ENCODE results near the gene FLG2. TPM values are rescaled to one million over a fixed set of nuclear protein-coding genes. Genes with fewer than 3 reads are reported as not detected.

Gene FLG2
- polyA plus RNA-seq, 3 donors = not detected

DNA sequence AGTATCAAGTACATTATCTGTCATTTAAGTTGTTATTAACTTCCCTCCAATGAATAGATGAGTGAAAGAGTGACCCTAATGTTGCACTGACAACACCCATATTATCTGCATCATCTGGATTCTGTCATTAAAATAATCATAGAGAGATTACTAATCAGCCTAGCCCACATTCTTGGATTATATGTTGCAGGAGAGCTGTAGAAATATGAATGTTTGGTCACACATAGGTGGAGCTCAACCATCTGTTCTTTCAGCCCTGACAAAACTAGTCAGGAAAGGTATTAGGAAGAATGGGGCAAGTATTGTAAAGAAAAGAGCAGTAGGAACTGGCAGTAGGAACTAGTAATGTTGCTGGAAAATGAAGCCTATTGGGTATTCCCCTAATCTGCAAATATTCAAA, 15.4 kb downstream of the FLG2 start:
- H3K9me3 Mint-ChIP-seq = no peaks in the 10 kb centered on the region
- Histone ChIP-seq H3K79me2 (ENCODE audit: insufficient read depth, low read length) (no peaks in the 10 kb centered on the region), H3K27me3 (ENCODE audit: control insufficient read depth in 2 of 2, insufficient read depth in 2 of 2, low read length in 2 of 2) (peaks cover 0 to 18% of the 10 kb centered on the region in 2 donors), H3K36me3 (replicated peaks in 1 of 2; ENCODE audit: control insufficient read depth in 1 of 2, insufficient read depth in 2 of 2, low read length in 2 of 2) (no peaks in the 10 kb centered on the region), H4K20me1 (ENCODE audit: insufficient read depth, low read length) (no peaks in the 10 kb centered on the region), H3K9ac (ENCODE audit: insufficient read depth, low read length, poor library complexity, severe bottlenecking) (no peak overlapping the region), H3K4me3 (replicated peaks in 1 of 3; ENCODE audit: low read depth in 2 of 3, low read length in 3 of 3) (no peak overlapping the region), H2AFZ (ENCODE audit: insufficient read depth, low read depth, low read length, poor library complexity, severe bottlenecking) (no peak overlapping the region), H3K27ac (ENCODE audit: low read depth in 1 of 2, low read length in 2 of 2) (no peak overlapping the region), H3K9me3 (replicated peaks in 1 of 2; ENCODE audit: control insufficient read depth in 1 of 2, insufficient read depth in 1 of 2, low read length in 2 of 2) (no peaks in the 10 kb centered on the region), H3K4me2 (replicated peaks; ENCODE audit: extremely low read depth, low read length, poor library complexity, severe bottlenecking) (no peak overlapping the region), H3K4me1 (ENCODE audit: control insufficient read depth in 1 of 2, insufficient read depth in 2 of 2, low read length in 2 of 2) (no peaks in the 10 kb centered on the region)
- H3K4me3 Mint-ChIP-seq = no peak overlapping the region
- H3K36me3 Mint-ChIP-seq = no peaks in the 10 kb centered on the region
- no peak overlapping the region for H3K27ac Mint-ChIP-seq
- DNase-seq = no peak
- TF ChIP-seq, protein P1, sequence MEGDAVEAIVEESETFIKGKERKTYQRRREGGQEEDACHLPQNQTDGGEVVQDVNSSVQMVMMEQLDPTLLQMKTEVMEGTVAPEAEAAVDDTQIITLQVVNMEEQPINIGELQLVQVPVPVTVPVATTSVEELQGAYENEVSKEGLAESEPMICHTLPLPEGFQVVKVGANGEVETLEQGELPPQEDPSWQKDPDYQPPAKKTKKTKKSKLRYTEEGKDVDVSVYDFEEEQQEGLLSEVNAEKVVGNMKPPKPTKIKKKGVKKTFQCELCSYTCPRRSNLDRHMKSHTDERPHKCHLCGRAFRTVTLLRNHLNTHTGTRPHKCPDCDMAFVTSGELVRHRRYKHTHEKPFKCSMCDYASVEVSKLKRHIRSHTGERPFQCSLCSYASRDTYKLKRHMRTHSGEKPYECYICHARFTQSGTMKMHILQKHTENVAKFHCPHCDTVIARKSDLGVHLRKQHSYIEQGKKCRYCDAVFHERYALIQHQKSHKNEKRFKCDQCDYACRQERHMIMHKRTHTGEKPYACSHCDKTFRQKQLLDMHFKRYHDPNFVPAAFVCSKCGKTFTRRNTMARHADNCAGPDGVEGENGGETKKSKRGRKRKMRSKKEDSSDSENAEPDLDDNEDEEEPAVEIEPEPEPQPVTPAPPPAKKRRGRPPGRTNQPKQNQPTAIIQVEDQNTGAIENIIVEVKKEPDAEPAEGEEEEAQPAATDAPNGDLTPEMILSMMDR (IDR thresholded peaks at IDR 0.05) = no peak
- intact Hi-C loops (cut with micrococcal nuclease) = loop anchor here in 1 of 2 donors (10.0 kb wide), 1 partner anchor 110 kb away; no protein-coding TSS in a partner anchor
- no peaks in the 10 kb centered on the region for H3K4me1 Mint-ChIP-seq
- peaks cover 1 to 16% (median 7%) of the 10 kb centered on the region in 3 donors for H3K27me3 Mint-ChIP-seq (ENCODE audit: low read depth in 3 of 3)

DNA sequence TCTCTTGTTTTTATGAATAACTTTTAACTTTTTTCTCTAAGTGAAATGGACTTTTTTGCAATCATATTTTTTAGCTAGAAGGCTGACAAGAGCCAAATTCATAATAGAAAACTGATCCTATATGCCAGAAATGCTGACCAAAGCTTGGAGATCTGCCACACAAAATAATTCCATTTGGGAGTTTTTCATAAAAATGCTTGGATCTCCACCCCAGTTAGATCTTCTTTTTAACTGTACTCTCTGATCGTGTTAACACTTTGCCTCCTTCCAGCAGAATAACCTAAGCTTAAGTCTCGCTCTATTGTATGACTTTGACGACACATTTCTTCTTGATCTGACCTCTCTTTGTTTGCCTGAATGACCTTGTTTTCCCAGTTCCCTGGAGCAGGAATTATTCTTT, 16.8 kb downstream of the FLG2 start:
- no peak overlapping the region for H3K4me3 Mint-ChIP-seq
- H3K36me3 ChIP-seq (replicated peaks in 1 of 2; ENCODE audit: control insufficient read depth in 1 of 2, insufficient read depth in 2 of 2, low read length in 2 of 2) = no peaks in the 10 kb centered on the region
- no peaks in the 10 kb centered on the region for H4K20me1 ChIP-seq (ENCODE audit: insufficient read depth, low read length)
- no peaks in the 10 kb centered on the region for H3K4me1 Mint-ChIP-seq
- WGBS (ENCODE audit: insufficient coverage) = 82% methylated on average over 2 of the region's 3 CpGs
- no peak overlapping the region for H3K4me3 ChIP-seq (replicated peaks in 1 of 3; ENCODE audit: low read depth in 2 of 3, low read length in 3 of 3)
- no peak overlapping the region for H3K27ac ChIP-seq (ENCODE audit: low read depth in 1 of 2, low read length in 2 of 2)
- no peaks in the 10 kb centered on the region for H3K4me1 ChIP-seq (ENCODE audit: control insufficient read depth in 1 of 2, insufficient read depth in 2 of 2, low read length in 2 of 2)
- no peaks in the 10 kb centered on the region for H3K9me3 Mint-ChIP-seq
- TF ChIP-seq, protein P1 (IDR thresholded peaks at IDR 0.05) = no peak
- H3K27ac Mint-ChIP-seq = no peak overlapping the region
- peaks cover 0 to 18% of the 10 kb centered on the region in 2 donors for H3K27me3 ChIP-seq (ENCODE audit: control insufficient read depth in 2 of 2, insufficient read depth in 2 of 2, low read length in 2 of 2)
- H3K27me3 Mint-ChIP-seq (ENCODE audit: low read depth in 3 of 3) = peaks cover 1 to 14% (median 7%) of the 10 kb centered on the region in 3 donors
- no peaks in the 10 kb centered on the region for H3K36me3 Mint-ChIP-seq
- H3K79me2 ChIP-seq (ENCODE audit: insufficient read depth, low read length) = no peaks in the 10 kb centered on the region
- H3K9me3 ChIP-seq (replicated peaks in 1 of 2; ENCODE audit: control insufficient read depth in 1 of 2, insufficient read depth in 1 of 2, low read length in 2 of 2) = no peaks in the 10 kb centered on the region
- no peak overlapping the region for H3K9ac ChIP-seq (ENCODE audit: insufficient read depth, low read length, poor library complexity, severe bottlenecking)
- no peak overlapping the region for H2AFZ ChIP-seq (ENCODE audit: insufficient read depth, low read depth, low read length, poor library complexity, severe bottlenecking)
- intact Hi-C loops (cut with micrococcal nuclease) = loop anchor here in 1 of 2 donors (10.0 kb wide), 1 partner anchor 112 kb away; no protein-coding TSS in a partner anchor
- no peak overlapping the region for H3K4me2 ChIP-seq (replicated peaks; ENCODE audit: extremely low read depth, low read length, poor library complexity, severe bottlenecking)
- no peak for DNase-seq

Measured in CD14-positive monocyte (primary cell).